ENCODE measurements around the gene RBBP5.

The RBBP5 gene

GRCh38 chr1:205056188-205056611, 65.6 kb downstream of the RBBP5 start:
- Histone ChIP-seq H3K27ac (ENCODE audit: low read depth, low read length) (no peak overlapping the region), H3K27me3 (ENCODE audit: control insufficient read depth, insufficient read depth, low read length) (no peaks in the 10 kb centered on the region), H3K4me3 (ENCODE audit: low read depth, low read length) (no peak overlapping the region), H3K9me3 (ENCODE audit: control insufficient read depth, insufficient read depth, low read length) (no peaks in the 10 kb centered on the region), H3K36me3 (ENCODE audit: control insufficient read depth, insufficient read depth, low read length) (no peaks in the 10 kb centered on the region), H3K9ac (ENCODE audit: low read depth, low read length) (no peak overlapping the region), H3K4me1 (ENCODE audit: control insufficient read depth, insufficient read depth, low read length) (peaks cover 5% of the 10 kb centered on the region; the same call in 1 of the 2 replicates)

- Histone ChIP-seq H3K36me3 (ENCODE audit: control insufficient read depth, insufficient read depth, low read length) (no peaks in the 10 kb centered on the region), H3K4me3 (ENCODE audit: low read depth, low read length) (no peak overlapping the region), H3K9me3 (ENCODE audit: control insufficient read depth, insufficient read depth, low read length) (no peaks in the 10 kb centered on the region), H3K27me3 (ENCODE audit: control insufficient read depth, insufficient read depth, low read length) (no peaks in the 10 kb centered on the region), H3K9ac (ENCODE audit: low read depth, low read length) (no peak overlapping the region), H3K27ac (ENCODE audit: low read depth, low read length) (no peak overlapping the region), H3K4me1 (ENCODE audit: control insufficient read depth, insufficient read depth, low read length) (peaks cover 5% of the 10 kb centered on the region; the same call in 1 of the 2 replicates)
Measured at GRCh38 chr1:205054013-205054412, 67.8 kb downstream of the RBBP5 start.

- Histone ChIP-seq H3K9me3 (ENCODE audit: control insufficient read depth, insufficient read depth, low read length) (no peaks in the 10 kb centered on the region), H3K27me3 (ENCODE audit: control insufficient read depth, insufficient read depth, low read length) (no peaks in the 10 kb centered on the region), H3K36me3 (ENCODE audit: control insufficient read depth, insufficient read depth, low read length) (no peaks in the 10 kb centered on the region), H3K9ac (ENCODE audit: low read depth, low read length) (no peak overlapping the region), H3K27ac (ENCODE audit: low read depth, low read length) (no peak overlapping the region), H3K4me1 (ENCODE audit: control insufficient read depth, insufficient read depth, low read length) (peaks cover 5% of the 10 kb centered on the region; the same call in 1 of the 2 replicates), H3K4me3 (ENCODE audit: low read depth, low read length) (no peak overlapping the region)
Measured at GRCh38 chr1:205053296-205053695, 68.5 kb downstream of the RBBP5 start.

- Histone ChIP-seq H3K4me1 (ENCODE audit: control insufficient read depth, insufficient read depth, low read length) (peaks cover 5% of the 10 kb centered on the region; the same call in 1 of the 2 replicates), H3K36me3 (ENCODE audit: control insufficient read depth, insufficient read depth, low read length) (no peaks in the 10 kb centered on the region), H3K9me3 (ENCODE audit: control insufficient read depth, insufficient read depth, low read length) (no peaks in the 10 kb centered on the region), H3K4me3 (ENCODE audit: low read depth, low read length) (no peak overlapping the region), H3K27ac (ENCODE audit: low read depth, low read length) (no peak overlapping the region), H3K9ac (ENCODE audit: low read depth, low read length) (no peak overlapping the region), H3K27me3 (ENCODE audit: control insufficient read depth, insufficient read depth, low read length) (no peaks in the 10 kb centered on the region)
Measured at GRCh38 chr1:205052690-205053089, 69.1 kb downstream of the RBBP5 start.

- H3K4me3 ChIP-seq (ENCODE audit: low read depth, low read length), result no peak overlapping the region
- no peak overlapping the region for H3K9ac ChIP-seq (ENCODE audit: low read depth, low read length)
- peaks cover 24% of the 10 kb centered on the region for H3K4me1 ChIP-seq (ENCODE audit: control insufficient read depth, insufficient read depth, low read length)
- H3K9me3 ChIP-seq (ENCODE audit: control insufficient read depth, insufficient read depth, low read length), result no peaks in the 10 kb centered on the region
- no peaks in the 10 kb centered on the region for H3K36me3 ChIP-seq (ENCODE audit: control insufficient read depth, insufficient read depth, low read length)
- H3K27ac ChIP-seq (ENCODE audit: low read depth, low read length), result no peak overlapping the region
- H3K27me3 ChIP-seq (ENCODE audit: control insufficient read depth, insufficient read depth, low read length), result peaks cover 15% of the 10 kb centered on the region
Measured at GRCh38 chr1:205049479-205049878, 72.3 kb downstream of the RBBP5 start.

- Histone ChIP-seq H3K27me3 (ENCODE audit: control insufficient read depth, insufficient read depth, low read length) (peaks cover 26% of the 10 kb centered on the region), H3K9ac (ENCODE audit: low read depth, low read length) (no peak overlapping the region), H3K9me3 (ENCODE audit: control insufficient read depth, insufficient read depth, low read length) (no peaks in the 10 kb centered on the region), H3K36me3 (ENCODE audit: control insufficient read depth, insufficient read depth, low read length) (no peaks in the 10 kb centered on the region), H3K4me3 (ENCODE audit: low read depth, low read length) (no peak overlapping the region), H3K27ac (ENCODE audit: low read depth, low read length) (no peak overlapping the region), H3K4me1 (ENCODE audit: control insufficient read depth, insufficient read depth, low read length) (peaks cover 35% of the 10 kb centered on the region)
Measured at GRCh38 chr1:205048382-205048781, 73.4 kb downstream of the RBBP5 start.

- Histone ChIP-seq H3K36me3 (ENCODE audit: control insufficient read depth, insufficient read depth, low read length) (no peaks in the 10 kb centered on the region), H3K9me3 (ENCODE audit: control insufficient read depth, insufficient read depth, low read length) (no peaks in the 10 kb centered on the region), H3K4me1 (ENCODE audit: control insufficient read depth, insufficient read depth, low read length) (peaks cover 37% of the 10 kb centered on the region), H3K4me3 (ENCODE audit: low read depth, low read length) (no peak overlapping the region), H3K27me3 (ENCODE audit: control insufficient read depth, insufficient read depth, low read length) (peaks cover 30% of the 10 kb centered on the region), H3K9ac (ENCODE audit: low read depth, low read length) (no peak overlapping the region), H3K27ac (ENCODE audit: low read depth, low read length) (no peak overlapping the region)
Measured at GRCh38 chr1:205047764-205048231, 74.0 kb downstream of the RBBP5 start.

GRCh38 chr1:205046870-205047269, 74.9 kb downstream of the RBBP5 start:
- H3K4me1 ChIP-seq (ENCODE audit: control insufficient read depth, insufficient read depth, low read length), result peaks cover 32% of the 10 kb centered on the region
- peaks cover 39% of the 10 kb centered on the region for H3K27me3 ChIP-seq (ENCODE audit: control insufficient read depth, insufficient read depth, low read length)
- no peaks in the 10 kb centered on the region for H3K36me3 ChIP-seq (ENCODE audit: control insufficient read depth, insufficient read depth, low read length)
- H3K4me3 ChIP-seq (ENCODE audit: low read depth, low read length), result no peak overlapping the region
- no peak overlapping the region for H3K27ac ChIP-seq (ENCODE audit: low read depth, low read length)
- H3K9me3 ChIP-seq (ENCODE audit: control insufficient read depth, insufficient read depth, low read length), result no peaks in the 10 kb centered on the region
- no peak overlapping the region for H3K9ac ChIP-seq (ENCODE audit: low read depth, low read length)

- H3K36me3 ChIP-seq (ENCODE audit: control insufficient read depth, insufficient read depth, low read length), result no peaks in the 10 kb centered on the region
- no peak overlapping the region for H3K27ac ChIP-seq (ENCODE audit: low read depth, low read length)
- no peak overlapping the region for H3K4me3 ChIP-seq (ENCODE audit: low read depth, low read length)
- no peak overlapping the region for H3K9ac ChIP-seq (ENCODE audit: low read depth, low read length)
- peaks cover 45% of the 10 kb centered on the region for H3K27me3 ChIP-seq (ENCODE audit: control insufficient read depth, insufficient read depth, low read length)
- H3K4me1 ChIP-seq (ENCODE audit: control insufficient read depth, insufficient read depth, low read length), result peaks cover 32% of the 10 kb centered on the region
- no peaks in the 10 kb centered on the region for H3K9me3 ChIP-seq (ENCODE audit: control insufficient read depth, insufficient read depth, low read length)
Measured at GRCh38 chr1:205045146-205045545, 76.6 kb downstream of the RBBP5 start.

GRCh38 chr1:205044741-205045140, 77.0 kb downstream of the RBBP5 start:
- H3K9me3 ChIP-seq (ENCODE audit: control insufficient read depth, insufficient read depth, low read length), result no peaks in the 10 kb centered on the region
- H3K27ac ChIP-seq (ENCODE audit: low read depth, low read length), result no peak overlapping the region
- H3K27me3 ChIP-seq (ENCODE audit: control insufficient read depth, insufficient read depth, low read length), result peaks cover 49% of the 10 kb centered on the region
- no peak overlapping the region for H3K9ac ChIP-seq (ENCODE audit: low read depth, low read length)
- H3K4me3 ChIP-seq (ENCODE audit: low read depth, low read length), result no peak overlapping the region
- H3K36me3 ChIP-seq (ENCODE audit: control insufficient read depth, insufficient read depth, low read length), result no peaks in the 10 kb centered on the region
- H3K4me1 ChIP-seq (ENCODE audit: control insufficient read depth, insufficient read depth, low read length), result peaks cover 32% of the 10 kb centered on the region

- peaks cover 52% of the 10 kb centered on the region for H3K27me3 ChIP-seq (ENCODE audit: control insufficient read depth, insufficient read depth, low read length)
Measured at GRCh38 chr1:205043866-205044265, 77.9 kb downstream of the RBBP5 start.

More at GRCh38 chr1:205043866-205044265, 77.9 kb downstream of the RBBP5 start:
- no peak overlapping the region for H3K27ac ChIP-seq (ENCODE audit: low read depth, low read length)
- H3K4me1 ChIP-seq (ENCODE audit: control insufficient read depth, insufficient read depth, low read length), result peaks cover 32% of the 10 kb centered on the region
- H3K9me3 ChIP-seq (ENCODE audit: control insufficient read depth, insufficient read depth, low read length), result no peaks in the 10 kb centered on the region
- H3K4me3 ChIP-seq (ENCODE audit: low read depth, low read length), result 0 out of 2 replicates have a peak overlapping the region, but pooled peaks have one; percentile 50
- H3K36me3 ChIP-seq (ENCODE audit: control insufficient read depth, insufficient read depth, low read length), result no peaks in the 10 kb centered on the region
- H3K9ac ChIP-seq (ENCODE audit: low read depth, low read length), result no peak overlapping the region

Measured in HUES48 (cell line).